GM19324 (cell line): ENCODE results near the gene LRMDA.
"Not testable (repeated sequence)": the region's sequence is repeated elsewhere in the genome, so short reads cannot be mapped to it uniquely, and the experiment has no call there.

Experiments used
- ATAC-seq: cut with Tn5 transposase; IDR thresholded peaks from one replicate; pipeline ENCODE4 v1.9.1; 2021; ENCODE audit warnings: mild to moderate bottlenecking, moderate library complexity; ENCODE audit not compliant: unreplicated experiment, low FRiP score

Gene LRMDA

GRCh38 chr10:75761289-75761688 lies 329.9 kb downstream of the LRMDA start:
- no peak for ATAC-seq

DNA sequence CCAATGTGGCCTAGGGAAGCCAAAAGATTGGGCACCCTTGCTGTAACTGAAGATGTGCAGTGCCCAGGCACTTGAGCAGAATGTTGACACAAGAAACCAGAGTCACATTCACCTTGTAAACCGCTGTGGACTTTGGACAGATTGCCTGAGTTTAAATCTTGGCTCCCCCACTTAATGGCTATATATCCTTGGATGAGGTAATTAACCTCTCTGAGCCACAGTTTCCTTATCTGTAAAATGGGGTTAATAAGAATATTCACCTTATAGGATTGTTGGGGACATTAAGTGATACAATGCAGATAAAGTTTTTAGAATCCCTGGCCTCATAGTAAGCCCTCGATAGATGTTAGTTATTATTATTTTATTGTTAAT lies 331.0 kb downstream of the LRMDA start:
- no peak for ATAC-seq

DNA sequence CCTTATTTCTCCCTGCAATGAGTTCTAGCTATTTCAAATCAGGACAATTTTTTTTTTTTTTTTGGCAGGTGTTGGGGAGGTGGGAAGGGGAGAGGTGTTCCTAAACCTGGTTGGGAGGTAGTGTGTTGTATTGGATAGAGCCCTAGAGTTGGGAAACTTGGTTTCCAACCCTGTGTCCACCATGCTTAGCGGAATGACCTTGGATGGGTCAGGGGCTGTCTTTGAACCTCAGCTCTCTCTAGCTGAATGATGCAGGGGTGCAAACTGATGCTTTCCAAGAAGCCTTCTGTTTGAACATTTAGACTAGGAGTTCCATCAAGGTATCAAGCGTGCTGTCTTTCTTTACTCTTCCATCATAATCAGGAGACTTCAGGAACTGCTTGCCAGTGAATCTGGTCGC lies 332.2 kb downstream of the LRMDA start:
- no peak for ATAC-seq

GRCh38 chr10:75764974-75765788 lies 333.8 kb downstream of the LRMDA start:
- no peak for ATAC-seq

GRCh38 chr10:75765789-75766096 lies 334.3 kb downstream of the LRMDA start:
- ATAC-seq = no peak

DNA sequence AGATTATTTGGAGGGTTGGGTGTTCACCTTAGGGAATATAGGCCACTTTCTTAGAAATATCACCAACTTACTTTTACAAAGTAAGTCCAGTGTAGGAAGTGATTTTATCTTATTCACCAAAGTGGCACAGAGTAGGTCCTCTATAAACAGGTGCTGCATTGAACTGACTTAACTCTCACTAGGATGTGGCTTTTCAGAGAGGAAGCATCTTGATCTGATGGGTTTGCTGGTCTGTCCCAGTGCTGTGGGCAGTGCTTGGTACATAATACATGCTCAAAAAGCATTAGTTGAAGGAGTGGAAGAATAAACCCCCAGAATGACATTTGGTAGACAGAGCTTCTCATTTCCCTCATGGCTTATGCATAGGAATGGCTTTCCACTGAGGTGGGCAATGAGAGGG lies 334.7 kb downstream of the LRMDA start:
- no peak for ATAC-seq

GRCh38 chr10:75766752-75767151 lies 335.3 kb downstream of the LRMDA start:
- not testable (repeated sequence) for ATAC-seq

- ATAC-seq = no peak
Measured at GRCh38 chr10:75770626-75771081, 339.2 kb downstream of the LRMDA start.

DNA sequence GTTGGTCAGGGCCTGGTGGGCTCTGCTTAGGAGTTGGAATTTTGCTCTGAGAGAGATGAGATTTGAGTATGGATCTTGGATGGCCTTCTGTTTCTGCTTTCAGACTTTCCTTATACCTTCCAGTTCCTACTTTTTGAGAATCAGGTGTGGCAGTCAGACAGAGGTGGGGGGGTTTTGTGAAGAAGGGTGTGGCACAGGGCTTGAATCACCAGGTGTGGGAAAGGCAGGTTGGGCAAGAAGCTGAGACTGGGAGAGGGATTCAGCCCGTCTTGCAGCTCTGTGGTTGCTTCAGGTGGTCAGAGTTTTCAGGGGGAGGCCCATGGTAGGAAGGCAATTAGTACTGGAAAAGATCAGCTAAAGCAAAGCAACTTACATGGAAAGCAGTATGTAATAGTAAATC lies 340.2 kb downstream of the LRMDA start:
- ATAC-seq = no peak

GRCh38 chr10:75772153-75772887 lies 340.9 kb downstream of the LRMDA start:
- ATAC-seq = peak; percentile 56

- no peak for ATAC-seq
Measured at GRCh38 chr10:75773231-75773780, 341.9 kb downstream of the LRMDA start.

DNA sequence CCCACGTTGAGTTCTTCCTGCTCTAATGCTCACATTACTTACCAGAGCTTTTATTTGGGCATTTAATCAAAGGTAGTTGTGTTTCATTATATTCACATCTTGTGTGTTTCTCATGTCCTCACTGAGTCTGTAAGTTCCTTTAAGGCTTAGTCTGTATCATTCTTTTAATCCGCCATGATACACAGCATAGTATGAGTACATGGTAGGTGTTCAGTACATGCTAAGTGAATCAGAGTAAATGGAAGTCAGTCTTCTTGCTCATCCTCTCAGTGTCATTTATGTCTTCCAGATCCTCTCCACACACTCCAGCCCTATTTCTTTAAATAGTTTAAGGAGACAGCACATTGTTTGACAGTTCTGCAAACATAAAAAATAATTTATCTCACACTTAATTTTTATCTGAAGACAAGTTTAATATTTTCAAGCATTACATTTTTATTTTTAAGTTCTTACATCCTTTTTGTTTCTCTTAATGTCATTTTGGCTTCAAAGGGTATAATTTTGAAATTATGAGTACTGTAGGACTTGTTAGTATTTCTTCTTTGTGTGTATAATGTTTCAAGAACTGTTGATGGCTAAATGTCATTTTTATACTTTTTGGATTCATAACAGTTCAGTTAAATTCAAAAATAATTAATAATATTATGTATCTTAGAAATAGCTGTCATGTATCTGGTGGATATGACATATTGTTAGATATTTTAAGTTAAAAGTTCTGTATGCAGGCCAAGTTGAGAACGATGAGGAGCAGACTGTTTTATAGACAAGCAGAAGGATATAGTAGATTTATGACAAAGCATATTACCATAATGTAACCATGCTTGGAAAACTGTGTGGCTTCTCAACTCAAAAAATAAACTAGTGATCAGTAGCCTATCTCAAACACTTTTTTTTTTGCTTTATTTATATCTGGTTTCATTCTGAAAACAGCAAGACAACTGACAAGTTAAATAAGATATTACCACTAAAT lies 342.7 kb downstream of the LRMDA start:
- no peak for ATAC-seq

- ATAC-seq = no peak
Measured at GRCh38 chr10:75774783-75775490, 343.5 kb downstream of the LRMDA start.

- ATAC-seq = no peak
Measured at GRCh38 chr10:75776738-75777504, 345.5 kb downstream of the LRMDA start.

- no peak for ATAC-seq
Measured at GRCh38 chr10:75778665-75779064, 347.2 kb downstream of the LRMDA start.

DNA sequence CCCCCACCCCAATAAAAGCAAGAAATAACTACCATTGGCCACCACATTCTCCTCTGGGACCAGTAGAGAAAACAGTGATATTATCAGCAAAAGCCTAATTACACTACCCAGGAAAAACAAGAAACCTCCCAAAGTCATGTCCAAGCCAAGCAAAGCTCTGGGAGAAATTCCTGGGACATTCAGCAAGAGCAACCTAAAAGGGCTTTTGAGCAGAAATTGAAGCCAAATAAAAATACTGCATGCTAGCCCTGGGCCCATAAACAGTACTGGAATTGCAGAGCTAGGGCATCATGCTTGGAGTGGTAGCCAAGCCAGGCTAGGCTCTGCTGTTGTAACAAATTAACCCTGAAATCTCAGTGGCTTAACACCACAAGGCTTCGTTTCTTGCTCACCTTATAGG lies 347.9 kb downstream of the LRMDA start:
- ATAC-seq = no peak

DNA sequence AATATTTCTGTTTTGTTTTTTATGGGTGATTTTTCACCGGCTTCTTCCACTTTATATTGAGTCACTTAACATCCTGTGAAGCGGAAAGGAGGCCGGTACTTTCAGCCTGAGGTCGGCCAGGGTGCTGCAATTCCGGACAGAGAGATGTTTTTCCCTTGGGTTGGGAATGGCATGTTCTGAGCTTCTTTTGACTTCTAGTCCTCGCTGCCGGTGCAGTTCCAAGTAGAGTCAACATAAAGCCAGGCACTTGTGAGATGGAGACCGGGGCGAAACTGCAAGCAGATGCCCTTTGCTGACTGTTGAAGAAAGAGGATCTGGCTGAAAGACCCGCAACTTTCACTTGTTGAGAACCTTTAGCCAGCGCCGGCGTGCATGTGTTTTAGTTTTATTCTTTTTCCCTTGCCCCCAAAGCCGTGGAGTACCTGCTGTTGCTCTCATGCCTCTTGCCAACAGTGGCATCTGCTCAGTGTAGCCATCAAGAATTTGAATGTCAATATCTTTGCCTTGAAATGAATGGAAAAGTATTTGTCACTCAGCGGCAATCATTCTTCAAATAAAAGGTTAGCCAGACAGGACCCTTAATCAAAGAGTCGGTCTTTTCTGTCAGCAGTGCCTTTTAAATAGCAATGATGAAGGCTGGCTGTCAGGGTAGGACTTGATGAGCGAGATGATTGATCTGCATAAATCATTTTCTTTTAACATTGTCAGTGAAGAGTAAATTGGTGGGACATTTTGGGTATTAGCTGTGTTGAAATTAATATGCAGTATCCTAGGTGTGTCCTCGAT lies 351.2 kb downstream of the LRMDA start:
- ATAC-seq = no peak

- peak; percentile 31 for ATAC-seq
Measured at GRCh38 chr10:75788394-75789205, 357.2 kb downstream of the LRMDA start.
